ENCODE measurements around the gene MIAT. TPM values are rescaled to one million over a fixed set of nuclear protein-coding genes. Genes with fewer than 3 reads are reported as not detected.

Gene MIAT
- polyA plus RNA-seq, 1 donor, result 8.5 TPM

DNA sequence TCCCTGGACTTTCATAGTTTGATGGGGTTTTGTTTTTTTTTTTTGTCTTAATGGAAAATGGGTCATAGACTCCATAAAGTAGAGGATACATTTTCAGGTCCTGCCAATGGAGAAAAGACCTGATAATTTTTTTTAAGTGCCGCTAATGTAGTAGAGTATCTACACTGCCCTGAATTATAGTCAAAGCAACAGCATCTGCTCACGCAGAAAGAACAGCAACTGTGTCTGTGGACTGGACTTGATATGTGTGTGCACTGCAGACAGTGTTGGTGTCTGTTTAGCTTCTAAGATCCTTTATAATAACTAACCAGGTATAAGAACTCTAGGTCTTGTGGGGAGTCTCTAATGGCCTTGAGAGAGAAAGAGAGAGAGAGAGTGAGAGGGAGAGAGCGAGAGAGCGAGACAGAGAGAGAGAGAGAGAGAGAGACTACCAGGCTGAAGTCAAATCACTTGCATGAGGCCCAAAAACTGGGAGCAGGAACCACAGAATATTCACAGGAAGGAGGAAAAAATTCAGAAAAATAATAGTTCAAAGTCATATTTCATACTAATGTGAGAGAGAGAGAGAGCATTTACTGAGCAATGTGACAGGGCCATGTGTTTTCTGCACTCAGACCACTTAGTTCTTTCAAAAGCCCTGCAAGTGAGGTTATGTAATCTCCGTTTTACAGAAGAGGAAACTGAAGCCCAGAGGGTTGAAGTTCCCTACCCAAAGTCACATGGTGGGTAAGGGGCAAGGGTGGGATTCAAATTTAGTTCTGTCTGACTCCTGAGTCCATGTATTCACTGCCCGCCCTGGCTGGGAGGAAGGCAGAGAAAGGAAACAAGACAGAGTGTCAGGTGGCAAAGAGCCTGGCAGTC is 8.6 kb upstream of the MIAT start:
- Histone ChIP-seq H3K4me1 (ENCODE audit: control insufficient read depth, insufficient read depth, low read length) (peaks cover 8% of the 10 kb centered on the region), H3K9me3 (ENCODE audit: control insufficient read depth, low read depth, low read length) (no peaks in the 10 kb centered on the region), H3K27ac (ENCODE audit: low read length) (no peak overlapping the region), H3K27me3 (ENCODE audit: control insufficient read depth, insufficient read depth, low read length) (peaks cover 59% of the 10 kb centered on the region), H3K36me3 (ENCODE audit: control insufficient read depth, insufficient read depth, low read length) (no peaks in the 10 kb centered on the region), H3K4me3 (ENCODE audit: low read length) (no peak overlapping the region)
- DNase-seq, result no peak
- 88% methylated on average over 2 of the region's 6 CpGs for WGBS (ENCODE audit: insufficient coverage, low lambda C conversion rate)

DNA sequence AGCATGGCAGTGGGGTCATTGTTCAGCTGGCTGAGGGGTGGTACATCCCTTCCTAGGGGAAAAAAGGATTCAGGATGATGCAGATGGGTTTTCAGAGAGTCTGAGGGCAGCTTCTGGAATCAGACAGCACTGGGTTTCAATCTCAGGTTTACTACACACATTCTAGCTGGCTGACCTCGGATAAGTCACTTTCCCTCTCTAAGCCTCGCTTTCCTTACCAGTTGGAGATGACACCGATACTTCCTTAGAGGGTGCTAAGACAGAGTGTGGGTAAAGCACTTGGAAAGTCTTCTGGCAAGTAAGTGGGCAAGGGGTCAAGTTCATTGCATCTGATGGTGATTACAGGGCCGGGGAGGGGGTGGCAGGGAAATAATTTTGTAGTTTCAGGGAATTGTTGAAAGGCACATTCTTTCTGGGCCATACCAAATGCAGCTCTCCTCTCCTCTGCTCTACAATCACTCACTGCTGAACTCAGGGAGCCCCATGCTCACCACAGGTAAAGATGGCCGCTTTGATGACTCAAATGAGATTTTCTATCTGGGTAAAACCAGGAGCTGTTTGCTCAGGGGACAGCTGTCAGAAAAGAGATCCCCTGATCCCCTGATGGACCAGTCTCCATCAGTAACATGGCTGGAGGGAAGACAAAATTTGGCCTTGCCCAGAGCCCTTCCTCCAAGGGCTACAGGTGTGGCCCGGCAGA is 6.5 kb upstream of the MIAT start:
- no peak overlapping the region for H3K27ac ChIP-seq (ENCODE audit: low read length)
- no CpG with 5 or more reads among the region's 6 CpGs for WGBS (ENCODE audit: insufficient coverage, low lambda C conversion rate)
- peaks cover 77% of the 10 kb centered on the region for H3K27me3 ChIP-seq (ENCODE audit: control insufficient read depth, insufficient read depth, low read length)

DNA sequence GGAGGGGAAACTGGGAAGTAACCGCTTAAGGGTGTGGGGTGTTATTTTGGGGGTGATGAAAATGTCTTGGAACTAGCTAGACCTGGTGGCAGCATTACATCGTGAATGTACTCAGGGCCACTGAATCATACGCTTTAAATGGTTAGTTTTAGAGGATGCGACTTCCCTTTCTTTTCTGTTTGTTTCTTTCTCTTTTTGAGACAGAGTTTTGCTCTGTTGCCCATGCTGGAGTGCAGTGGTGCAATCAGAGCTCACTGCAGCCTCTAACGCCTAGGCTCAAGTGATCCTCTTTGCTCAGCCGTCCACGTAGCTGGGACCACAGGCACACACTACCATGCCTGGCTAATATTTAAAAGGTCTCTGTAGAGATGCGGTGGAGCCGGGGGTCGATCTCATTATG is 5.6 kb upstream of the MIAT start:
- Histone ChIP-seq H3K4me1 (ENCODE audit: control insufficient read depth, insufficient read depth, low read length) (no peaks in the 10 kb centered on the region), H3K27ac (ENCODE audit: low read length) (no peak overlapping the region), H3K4me3 (ENCODE audit: low read length) (no peak overlapping the region), H3K9me3 (ENCODE audit: control insufficient read depth, low read depth, low read length) (no peaks in the 10 kb centered on the region), H3K27me3 (ENCODE audit: control insufficient read depth, insufficient read depth, low read length) (peaks cover 83% of the 10 kb centered on the region), H3K36me3 (ENCODE audit: control insufficient read depth, insufficient read depth, low read length) (no peaks in the 10 kb centered on the region)
- no CpG with 5 or more reads among the region's 10 CpGs for WGBS (ENCODE audit: insufficient coverage, low lambda C conversion rate)
- no peak for DNase-seq

More for the DNA sequence above, 6.5 kb upstream of the MIAT start:
- no peaks in the 10 kb centered on the region for H3K4me1 ChIP-seq (ENCODE audit: control insufficient read depth, insufficient read depth, low read length)
- no peaks in the 10 kb centered on the region for H3K9me3 ChIP-seq (ENCODE audit: control insufficient read depth, low read depth, low read length)
- H3K4me3 ChIP-seq (ENCODE audit: low read length), result no peak overlapping the region
- no peaks in the 10 kb centered on the region for H3K36me3 ChIP-seq (ENCODE audit: control insufficient read depth, insufficient read depth, low read length)
- no peak for DNase-seq

DNA sequence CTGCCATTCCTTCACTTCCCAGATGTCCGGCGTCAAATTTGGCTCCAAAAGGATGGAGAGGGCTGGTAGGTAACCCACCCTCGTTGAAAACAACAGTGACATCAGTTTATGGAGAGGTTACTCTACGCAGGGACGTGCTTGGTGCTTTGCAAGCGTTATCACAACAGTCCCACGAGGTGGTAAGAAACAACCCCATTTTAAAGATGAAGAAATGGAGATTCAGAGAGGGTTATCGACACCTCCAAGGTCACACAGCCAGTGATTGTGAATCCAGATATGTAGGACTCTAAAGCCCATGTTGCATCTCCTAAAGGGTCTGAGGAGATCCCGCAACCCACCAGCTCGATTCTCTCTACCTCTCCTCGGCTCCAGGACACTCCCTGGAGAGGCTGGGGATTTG is 773 bp downstream of the MIAT start:
- no CpG with 5 or more reads among the region's 11 CpGs for WGBS (ENCODE audit: insufficient coverage, low lambda C conversion rate)
- Histone ChIP-seq H3K27me3 (ENCODE audit: control insufficient read depth, insufficient read depth, low read length) (peaks cover 81% of the 10 kb centered on the region), H3K4me3 (ENCODE audit: low read length) (no peak overlapping the region), H3K9me3 (ENCODE audit: control insufficient read depth, low read depth, low read length) (peaks cover 7% of the 10 kb centered on the region), H3K27ac (ENCODE audit: low read length) (no peak overlapping the region), H3K36me3 (ENCODE audit: control insufficient read depth, insufficient read depth, low read length) (no peaks in the 10 kb centered on the region), H3K4me1 (ENCODE audit: control insufficient read depth, insufficient read depth, low read length) (peaks cover 10% of the 10 kb centered on the region)
- no peak for DNase-seq

DNA sequence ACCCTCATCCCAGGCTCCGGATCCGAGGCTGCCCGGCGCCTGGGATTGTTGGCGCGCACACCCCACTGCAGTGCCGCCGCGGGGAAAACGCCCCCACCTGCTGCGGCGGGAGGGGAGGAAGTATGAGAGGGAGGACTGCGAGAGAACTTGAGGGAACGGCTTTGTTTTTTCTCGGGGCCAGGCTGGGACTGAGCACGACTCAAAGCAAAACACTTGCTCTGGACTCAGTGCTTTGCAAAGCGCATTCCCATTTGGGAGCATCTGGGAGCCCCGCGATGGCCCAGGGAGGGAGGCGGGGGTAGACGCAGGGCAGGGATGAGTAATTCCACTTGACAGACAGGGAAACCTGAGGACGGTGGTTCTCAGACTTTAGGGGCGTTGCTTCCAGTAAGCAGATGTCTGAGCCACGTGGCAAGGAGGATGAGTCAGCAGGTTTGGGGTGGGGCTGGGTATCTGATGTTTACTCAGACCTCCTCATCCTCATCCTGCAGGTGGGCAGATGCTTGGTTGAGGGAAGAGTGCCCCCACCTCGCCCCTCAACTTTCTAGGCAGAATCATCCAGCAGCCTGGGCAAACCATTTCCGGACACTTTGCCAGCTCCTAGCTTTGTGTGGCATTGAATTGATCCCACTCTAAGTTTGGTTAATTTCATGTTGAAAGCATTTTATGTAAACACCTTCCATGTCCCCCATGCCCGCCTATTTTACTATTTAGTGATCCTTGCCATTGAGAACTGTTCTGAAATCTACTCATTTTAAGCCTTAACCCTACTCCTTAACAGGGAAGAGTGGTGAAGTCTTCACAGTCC is 1.5 kb downstream of the MIAT start:
- Histone ChIP-seq H3K36me3 (ENCODE audit: control insufficient read depth, insufficient read depth, low read length) (no peaks in the 10 kb centered on the region), H3K4me3 (ENCODE audit: low read length) (no peak overlapping the region), H3K9me3 (ENCODE audit: control insufficient read depth, low read depth, low read length) (peaks cover 7% of the 10 kb centered on the region), H3K27me3 (ENCODE audit: control insufficient read depth, insufficient read depth, low read length) (peaks cover 77% of the 10 kb centered on the region), H3K27ac (ENCODE audit: low read length) (no peak overlapping the region), H3K4me1 (ENCODE audit: control insufficient read depth, insufficient read depth, low read length) (peaks cover 10% of the 10 kb centered on the region)
- no CpG with 5 or more reads among the region's 27 CpGs for WGBS (ENCODE audit: insufficient coverage, low lambda C conversion rate)
- DNase-seq, result peak in 1 of 2 donors; percentile 55

DNA sequence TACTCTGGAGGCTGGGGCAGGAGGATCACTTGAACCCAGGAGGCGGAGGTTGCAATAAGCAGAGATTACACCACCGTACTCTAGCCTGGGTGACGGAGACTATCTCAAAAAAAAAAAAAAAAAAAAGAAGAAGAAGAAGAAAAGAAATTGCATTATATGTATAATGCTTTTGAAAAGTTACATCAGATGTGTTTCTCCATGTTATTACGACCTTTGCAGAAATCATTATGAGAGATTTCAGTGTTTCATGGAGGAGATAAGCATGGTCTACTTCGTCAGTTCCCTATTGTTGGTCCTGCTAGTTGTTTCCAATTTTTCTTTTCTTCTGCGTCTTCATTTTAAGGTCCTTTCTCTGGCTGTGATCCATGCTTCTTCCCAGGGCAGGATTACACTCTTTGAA is 3.0 kb downstream of the MIAT start:
- Histone ChIP-seq H3K4me1 (ENCODE audit: control insufficient read depth, insufficient read depth, low read length) (peaks cover 10% of the 10 kb centered on the region), H3K4me3 (ENCODE audit: low read length) (no peak overlapping the region), H3K27ac (ENCODE audit: low read length) (no peak overlapping the region), H3K36me3 (ENCODE audit: control insufficient read depth, insufficient read depth, low read length) (no peaks in the 10 kb centered on the region), H3K27me3 (ENCODE audit: control insufficient read depth, insufficient read depth, low read length) (peaks cover 65% of the 10 kb centered on the region), H3K9me3 (ENCODE audit: control insufficient read depth, low read depth, low read length) (peaks cover 7% of the 10 kb centered on the region)
- WGBS (ENCODE audit: insufficient coverage, low lambda C conversion rate), result no CpG with 5 or more reads among the region's 6 CpGs
- no peak for DNase-seq

DNA sequence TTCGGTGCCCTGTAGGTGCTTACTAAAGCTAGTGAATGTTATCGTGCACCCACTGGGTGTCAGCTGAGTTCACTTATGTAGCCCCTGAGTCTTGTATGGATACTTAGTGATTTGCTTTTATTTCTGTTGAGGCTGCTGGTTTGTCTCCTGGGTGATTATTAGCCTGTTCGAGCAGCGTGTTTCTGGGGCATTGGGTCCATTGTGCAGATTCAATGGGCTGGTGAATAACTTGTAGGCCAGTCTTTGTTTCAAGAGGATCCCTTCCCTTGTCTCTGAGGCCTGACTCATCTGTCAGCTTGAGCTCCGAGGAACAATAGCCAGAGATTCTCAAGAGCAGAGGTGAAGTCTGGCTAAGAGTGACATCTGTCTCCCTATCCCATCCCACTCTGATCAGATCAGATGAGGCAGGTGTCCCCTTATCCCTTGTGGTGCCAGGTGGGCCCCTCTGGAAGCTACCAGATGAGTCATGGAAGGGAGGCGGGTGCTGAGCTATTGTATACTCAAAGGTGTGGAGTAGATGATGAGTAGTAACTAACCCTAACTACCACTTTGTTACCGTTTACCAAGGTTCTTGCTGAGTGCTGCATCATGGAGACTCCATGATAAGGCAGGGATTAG is 3.7 kb downstream of the MIAT start:
- Histone ChIP-seq H3K4me3 (ENCODE audit: low read length) (no peak overlapping the region), H3K36me3 (ENCODE audit: control insufficient read depth, insufficient read depth, low read length) (no peaks in the 10 kb centered on the region), H3K27ac (ENCODE audit: low read length) (no peak overlapping the region), H3K27me3 (ENCODE audit: control insufficient read depth, insufficient read depth, low read length) (peaks cover 58% of the 10 kb centered on the region), H3K9me3 (ENCODE audit: control insufficient read depth, low read depth, low read length) (peaks cover 7% of the 10 kb centered on the region), H3K4me1 (ENCODE audit: control insufficient read depth, insufficient read depth, low read length) (peaks cover 10% of the 10 kb centered on the region)
- no CpG with 5 or more reads among the region's 7 CpGs for WGBS (ENCODE audit: insufficient coverage, low lambda C conversion rate)
- no peak for DNase-seq

DNA sequence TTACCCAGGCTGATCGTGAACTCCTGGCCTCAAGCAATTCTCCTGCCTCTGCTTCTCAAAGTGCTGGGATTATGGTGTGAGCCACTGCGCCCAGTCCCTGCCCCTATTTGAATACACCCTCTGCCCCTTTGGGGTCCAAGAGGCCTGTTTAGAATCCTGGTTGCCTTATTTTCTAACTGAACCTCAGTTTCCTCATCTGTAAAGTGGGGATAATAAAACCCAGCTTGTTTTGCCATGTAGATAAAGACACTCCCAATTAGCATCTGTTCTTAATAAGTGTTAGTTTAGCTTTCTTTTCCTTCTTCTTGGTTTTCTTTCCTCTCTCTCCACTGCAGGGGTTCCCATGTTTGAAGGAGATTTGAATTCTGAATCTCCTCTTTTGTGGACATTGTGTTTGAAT is 4.8 kb downstream of the MIAT start:
- 100% methylated on average over 1 of the region's 2 CpGs for WGBS (ENCODE audit: insufficient coverage, low lambda C conversion rate)
- Histone ChIP-seq H3K27me3 (ENCODE audit: control insufficient read depth, insufficient read depth, low read length) (peaks cover 49% of the 10 kb centered on the region), H3K4me3 (ENCODE audit: low read length) (no peak overlapping the region), H3K4me1 (ENCODE audit: control insufficient read depth, insufficient read depth, low read length) (peaks cover 7% of the 10 kb centered on the region), H3K27ac (ENCODE audit: low read length) (no peak overlapping the region), H3K9me3 (ENCODE audit: control insufficient read depth, low read depth, low read length) (peaks cover 4% of the 10 kb centered on the region), H3K36me3 (ENCODE audit: control insufficient read depth, insufficient read depth, low read length) (no peaks in the 10 kb centered on the region)
- no peak for DNase-seq

DNA sequence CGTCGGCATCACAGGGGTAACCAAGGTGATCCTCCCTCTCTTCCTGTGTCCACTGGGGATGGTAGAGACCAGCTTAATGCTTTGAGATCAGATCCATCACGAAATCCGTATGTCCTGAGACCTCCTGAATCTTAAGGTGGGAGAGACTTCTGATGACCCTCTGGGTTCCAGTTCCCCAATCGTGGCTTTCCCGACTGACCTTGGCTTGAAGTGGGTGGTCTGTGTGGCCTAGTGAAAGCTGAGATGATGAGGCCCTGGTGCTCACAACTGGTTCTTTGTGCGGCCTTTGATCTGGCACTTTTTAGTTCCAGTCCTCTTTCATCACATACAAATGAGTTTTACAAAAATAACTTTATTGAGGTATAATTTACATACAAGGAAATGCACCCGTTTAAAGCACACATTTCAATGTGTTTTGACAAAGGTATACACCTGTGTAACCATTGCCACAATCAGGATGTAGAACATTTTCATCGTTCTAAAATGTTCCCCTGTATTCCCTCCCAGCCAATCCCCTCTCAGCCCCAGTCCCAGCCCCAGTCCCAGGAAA is 6.1 kb downstream of the MIAT start:
- no CpG with 5 or more reads among the region's 9 CpGs for WGBS (ENCODE audit: insufficient coverage, low lambda C conversion rate)
- Histone ChIP-seq H3K27ac (ENCODE audit: low read length) (no peak overlapping the region), H3K4me3 (ENCODE audit: low read length) (no peak overlapping the region), H3K36me3 (ENCODE audit: control insufficient read depth, insufficient read depth, low read length) (no peaks in the 10 kb centered on the region), H3K9me3 (ENCODE audit: control insufficient read depth, low read depth, low read length) (peaks cover 2% of the 10 kb centered on the region), H3K4me1 (ENCODE audit: control insufficient read depth, insufficient read depth, low read length) (peaks cover 3% of the 10 kb centered on the region), H3K27me3 (ENCODE audit: control insufficient read depth, insufficient read depth, low read length) (peaks cover 36% of the 10 kb centered on the region)
- no peak for DNase-seq

DNA sequence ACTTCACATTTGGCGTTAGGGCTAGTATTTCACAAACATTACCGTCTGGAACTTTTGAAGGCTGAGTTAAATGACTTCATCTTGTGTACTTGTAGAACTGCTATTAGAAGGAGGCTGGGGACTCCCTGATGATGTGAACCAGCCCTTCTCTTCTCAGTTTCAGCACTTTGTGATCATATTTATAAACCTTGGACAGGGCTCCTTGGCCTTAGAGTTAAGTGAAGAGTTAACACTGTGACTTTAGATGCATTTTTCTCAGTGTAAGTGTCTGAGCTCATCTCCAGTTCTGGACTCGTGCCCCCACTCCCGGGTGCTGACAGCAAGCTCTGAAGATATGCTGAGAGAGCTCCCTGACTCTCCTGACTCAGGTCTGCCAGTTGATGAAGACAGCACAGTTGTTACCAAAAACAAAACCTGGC is 8.4 kb downstream of the MIAT start:
- H3K27ac ChIP-seq (ENCODE audit: low read length), result no peak overlapping the region
- H3K4me3 ChIP-seq (ENCODE audit: low read length), result no peak overlapping the region
- no peak for DNase-seq
- no peaks in the 10 kb centered on the region for H3K36me3 ChIP-seq (ENCODE audit: control insufficient read depth, insufficient read depth, low read length)
- WGBS (ENCODE audit: insufficient coverage, low lambda C conversion rate), result no CpG with 5 or more reads among the region's 4 CpGs
- no peaks in the 10 kb centered on the region for H3K4me1 ChIP-seq (ENCODE audit: control insufficient read depth, insufficient read depth, low read length)
- H3K27me3 ChIP-seq (ENCODE audit: control insufficient read depth, insufficient read depth, low read length), result peaks cover 15% of the 10 kb centered on the region
- no peaks in the 10 kb centered on the region for H3K9me3 ChIP-seq (ENCODE audit: control insufficient read depth, low read depth, low read length)
